Measurements from ENCODE around the gene ZDHHC14. TPM values are rescaled to one million over a fixed set of nuclear protein-coding genes. Genes with fewer than 3 reads are reported as not detected.

ZDHHC14 gene
- total RNA-seq, 2 donors from 2014 or later = 10.2 to 10.6 TPM

DNA sequence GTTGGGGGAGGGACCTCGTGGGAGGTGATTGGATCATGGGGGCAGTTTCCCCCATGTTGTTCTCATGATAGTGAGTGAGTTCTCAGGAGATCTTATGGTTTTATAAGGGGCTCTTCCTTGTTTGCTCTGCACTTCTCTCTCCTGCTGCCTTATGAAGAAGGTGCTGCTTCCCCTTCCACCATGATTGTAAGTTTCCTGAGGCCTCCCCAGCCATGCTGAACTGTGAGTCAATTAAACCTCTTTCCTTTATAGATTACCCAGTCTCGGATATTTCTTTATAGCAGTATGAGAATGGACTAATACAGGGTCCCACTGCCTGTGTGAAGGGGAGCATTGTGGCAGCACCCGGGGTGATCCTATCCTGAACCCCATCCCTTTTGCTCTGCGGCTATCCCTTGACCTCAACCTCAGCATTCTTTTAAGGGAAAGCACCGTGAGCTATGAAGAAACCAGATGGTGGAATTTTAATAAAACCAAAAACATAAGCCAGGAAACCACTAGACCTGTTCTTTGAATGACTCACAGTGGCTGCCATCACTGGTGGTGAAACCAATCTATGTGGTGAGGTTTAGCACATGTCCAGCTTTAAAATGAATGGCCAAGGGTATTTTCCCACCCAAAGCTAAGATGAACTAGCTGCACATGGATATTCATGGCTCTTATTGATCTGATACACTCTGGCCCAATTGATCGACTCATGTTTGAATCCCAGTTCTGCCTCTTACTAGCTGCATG, 62.2 kb downstream of the ZDHHC14 start:
- ATAC-seq = no peak
- H3K36me3 ChIP-seq (replicated peaks in 1 of 2; ENCODE audit: insufficient read depth in 1 of 2, low read depth in 2 of 2) = no peaks in the 10 kb centered on the region
- H3K9me3 ChIP-seq = no peaks in the 10 kb centered on the region
- no peak overlapping the region for H3K4me3 ChIP-seq
- 74 to 89% methylated on average over 6 of the region's 6 CpGs for WGBS, 2 donors
- no peaks in the 10 kb centered on the region for H3K27me3 ChIP-seq
- intact Hi-C loops (cut with DNase I) = no loop called here
- DNase-seq = no peak
- H3K4me1 ChIP-seq = no peaks in the 10 kb centered on the region
- H3K27ac ChIP-seq = no peak overlapping the region
- TF ChIP-seq POLR2A (IDR thresholded peaks at IDR 0.05) = no peak
- TF ChIP-seq, protein P1, sequence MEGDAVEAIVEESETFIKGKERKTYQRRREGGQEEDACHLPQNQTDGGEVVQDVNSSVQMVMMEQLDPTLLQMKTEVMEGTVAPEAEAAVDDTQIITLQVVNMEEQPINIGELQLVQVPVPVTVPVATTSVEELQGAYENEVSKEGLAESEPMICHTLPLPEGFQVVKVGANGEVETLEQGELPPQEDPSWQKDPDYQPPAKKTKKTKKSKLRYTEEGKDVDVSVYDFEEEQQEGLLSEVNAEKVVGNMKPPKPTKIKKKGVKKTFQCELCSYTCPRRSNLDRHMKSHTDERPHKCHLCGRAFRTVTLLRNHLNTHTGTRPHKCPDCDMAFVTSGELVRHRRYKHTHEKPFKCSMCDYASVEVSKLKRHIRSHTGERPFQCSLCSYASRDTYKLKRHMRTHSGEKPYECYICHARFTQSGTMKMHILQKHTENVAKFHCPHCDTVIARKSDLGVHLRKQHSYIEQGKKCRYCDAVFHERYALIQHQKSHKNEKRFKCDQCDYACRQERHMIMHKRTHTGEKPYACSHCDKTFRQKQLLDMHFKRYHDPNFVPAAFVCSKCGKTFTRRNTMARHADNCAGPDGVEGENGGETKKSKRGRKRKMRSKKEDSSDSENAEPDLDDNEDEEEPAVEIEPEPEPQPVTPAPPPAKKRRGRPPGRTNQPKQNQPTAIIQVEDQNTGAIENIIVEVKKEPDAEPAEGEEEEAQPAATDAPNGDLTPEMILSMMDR (IDR thresholded peaks at IDR 0.05) = no peak

DNA sequence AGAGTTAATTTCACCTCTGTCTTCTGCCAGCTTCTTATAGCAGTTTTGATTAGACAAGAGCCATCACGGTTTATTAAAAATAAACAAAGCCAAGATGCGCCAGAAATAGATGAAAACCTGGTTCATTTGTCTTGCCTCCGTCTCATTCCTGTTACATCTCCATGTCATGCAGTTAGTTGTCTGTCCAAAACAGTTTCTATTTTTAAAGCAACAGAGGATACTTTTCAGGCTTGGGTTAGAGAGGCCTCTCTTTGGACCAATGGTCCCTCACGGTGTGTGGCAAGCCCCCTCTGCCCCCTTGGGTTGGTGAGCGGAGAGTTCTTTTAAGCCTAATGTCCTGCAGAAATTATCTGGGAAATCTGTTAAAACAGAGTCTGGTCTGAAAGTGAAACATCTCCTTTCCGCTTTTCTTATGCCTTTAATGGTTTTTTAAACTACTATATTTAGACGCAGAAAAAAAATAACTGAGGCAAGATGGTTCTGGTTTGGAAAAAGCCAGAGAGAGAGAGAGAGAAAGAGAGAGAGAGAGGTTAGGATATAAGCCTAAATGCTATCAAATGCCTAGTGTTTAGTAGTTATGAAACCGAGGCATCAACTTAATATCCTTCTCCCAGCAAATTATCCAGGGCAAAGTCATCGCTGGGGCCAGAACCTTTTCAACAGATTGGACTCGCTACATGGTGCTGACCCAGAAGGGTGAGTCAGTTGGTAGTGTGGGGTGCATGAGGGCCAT, 64.5 kb downstream of the ZDHHC14 start:
- Histone ChIP-seq H3K4me1 (no peaks in the 10 kb centered on the region), H3K36me3 (replicated peaks in 1 of 2; ENCODE audit: insufficient read depth in 1 of 2, low read depth in 2 of 2) (no peaks in the 10 kb centered on the region), H3K27ac (no peak overlapping the region), H3K9me3 (no peaks in the 10 kb centered on the region), H3K27me3 (no peaks in the 10 kb centered on the region), H3K4me3 (no peak overlapping the region)
- intact Hi-C loops (cut with DNase I) = no loop called here
- DNase-seq (no peak), ATAC-seq (no peak)
- TF ChIP-seq, protein P1 (IDR thresholded peaks at IDR 0.05) = no peak
- TF ChIP-seq POLR2A (IDR thresholded peaks at IDR 0.05) = no peak
- 71 to 74% methylated on average over 10 of the region's 10 CpGs for WGBS, 2 donors

DNA sequence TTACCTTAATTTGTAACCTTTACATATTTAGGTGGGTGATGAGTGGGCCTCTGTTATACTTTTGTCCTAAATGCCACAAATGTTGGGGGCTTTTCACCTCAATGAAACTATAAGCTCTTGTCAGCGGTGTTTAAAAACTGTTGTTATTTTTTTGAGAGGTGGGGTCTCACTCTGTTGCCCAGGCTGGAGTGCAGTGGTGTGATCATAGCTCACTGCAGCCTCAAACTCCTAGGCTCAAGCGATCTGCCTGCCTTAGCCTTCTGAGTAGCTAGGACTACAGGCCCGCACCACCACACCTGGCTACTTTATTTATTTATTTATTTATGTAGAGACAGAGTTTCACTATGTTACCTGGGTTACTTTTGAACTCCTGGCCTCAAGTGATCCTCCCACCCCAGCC, 66.7 kb downstream of the ZDHHC14 start:
- Histone ChIP-seq H3K4me1 (peaks cover 5% of the 10 kb centered on the region), H3K36me3 (replicated peaks in 1 of 2; ENCODE audit: insufficient read depth in 1 of 2, low read depth in 2 of 2) (no peaks in the 10 kb centered on the region), H3K9me3 (no peaks in the 10 kb centered on the region), H3K27me3 (no peaks in the 10 kb centered on the region), H3K4me3 (no peak overlapping the region), H3K27ac (no peak overlapping the region)
- intact Hi-C loops (cut with DNase I) = no loop called here
- no peak for DNase-seq
- no peak for ATAC-seq
- TF ChIP-seq POLR2A (IDR thresholded peaks at IDR 0.05) = no peak
- TF ChIP-seq, protein P1 (IDR thresholded peaks at IDR 0.05) = no peak
- 98 to 99% methylated on average over 3 of the region's 3 CpGs for WGBS, 2 donors

DNA sequence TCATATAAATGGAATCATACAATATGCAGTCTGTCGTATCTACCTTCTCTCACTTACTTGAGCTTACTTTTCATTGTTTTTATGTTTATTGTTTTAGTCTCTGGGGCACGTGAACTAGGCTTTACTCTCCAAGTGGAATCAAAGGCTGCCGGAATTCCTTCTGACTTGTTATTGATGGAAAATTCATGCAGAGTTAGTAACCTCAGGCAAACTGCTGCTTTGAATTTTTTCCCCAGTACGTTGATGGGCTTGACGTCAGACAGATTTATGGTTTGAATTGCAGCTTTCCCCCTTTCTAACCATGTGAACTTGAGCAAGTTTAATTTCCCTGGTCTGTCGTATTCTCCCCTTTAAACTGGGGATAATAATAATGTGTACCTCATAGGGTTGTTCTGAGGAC, 68.6 kb downstream of the ZDHHC14 start:
- Histone ChIP-seq H3K27me3 (no peaks in the 10 kb centered on the region), H3K4me3 (no peak overlapping the region), H3K27ac (peak overlapping the region in 3 of 4 donors; percentile 44 to 63 (median 50)), H3K4me1 (peaks cover 5% of the 10 kb centered on the region), H3K36me3 (replicated peaks in 1 of 2; ENCODE audit: insufficient read depth in 1 of 2, low read depth in 2 of 2) (no peaks in the 10 kb centered on the region), H3K9me3 (no peaks in the 10 kb centered on the region)
- no peak for DNase-seq
- intact Hi-C loops (cut with DNase I) = no loop called here
- 64 to 66% methylated on average over 6 of the region's 6 CpGs for WGBS, 2 donors
- peak; percentile 21 for ATAC-seq
- no peak for TF ChIP-seq POLR2A (IDR thresholded peaks at IDR 0.05)
- TF ChIP-seq, protein P1 (IDR thresholded peaks at IDR 0.05) = no peak

Measured in body of pancreas (tissue), 4 donors.